ENCODE results near the gene SEPTIN7.

Gene SEPTIN7

GRCh38 chr7:35828817-35829216, 28.0 kb downstream of the SEPTIN7 start:
- DNase-seq (ENCODE audit: low read depth in 1 of 2, low spot score in 1 of 2), result no peak

- DNase-seq (ENCODE audit: low read depth in 1 of 2, low spot score in 1 of 2), result no peak
Observed at GRCh38 chr7:35831208-35831607, 30.4 kb downstream of the SEPTIN7 start.

- no peak for DNase-seq (ENCODE audit: low read depth in 1 of 2, low spot score in 1 of 2)
Observed at GRCh38 chr7:35839860-35840854, 39.3 kb downstream of the SEPTIN7 start.

- DNase-seq (ENCODE audit: low read depth in 1 of 2, low spot score in 1 of 2), result no peak
Observed at GRCh38 chr7:35846816-35847412, 46.1 kb downstream of the SEPTIN7 start.

- DNase-seq (ENCODE audit: low read depth in 1 of 2, low spot score in 1 of 2), result no peak
Observed at GRCh38 chr7:35848725-35849124, 47.9 kb downstream of the SEPTIN7 start.

- DNase-seq (ENCODE audit: low read depth in 1 of 2, low spot score in 1 of 2), result no peak
Observed at GRCh38 chr7:35849158-35849831, 48.4 kb downstream of the SEPTIN7 start.

- DNase-seq (ENCODE audit: low read depth in 1 of 2, low spot score in 1 of 2), result no peak
Observed at GRCh38 chr7:35849954-35850353, 49.1 kb downstream of the SEPTIN7 start.

All from activated CD4-positive, alpha-beta T cell treated with anti-CD3 and anti-CD28 coated beads, Interleukin-2, amount 50 U/mL, for 24 hours (primary cell).